Spleen (tissue), 7 donors: ENCODE measurements around the gene TPPP.

Experiments
- POLR2A ChIP-seq, 3 donors: fragments of 450-650 bp; IDR thresholded peaks; one replicate each; pipeline ENCODE4 v1.5.1; 2017; ENCODE audit warnings: antibody characterized with exemption in 3 of 3, mild to moderate bottlenecking in 1 of 3
- TF ChIP-seq, protein P1 (sequence below), 11 experiments: fragments of 200-600 bp in 7 of 11; fragments of 450-650 bp in 4 of 11; sonication (generic) in 4 of 11; IDR thresholded peaks in 8 of 11; conservative IDR thresholded peaks in 3 of 11; 1 replicate in 7 of 11; 2 replicates in 4 of 11; pipeline versions ENCODE4 v1.4.0 to v1.8.0; 2016 to 2021; ENCODE audit warnings: antibody characterized with exemption in 11 of 11, inconsistent platforms in 4 of 11, mild to moderate bottlenecking in 1 of 11
- donor health status: DM: no; HTN: no; CAD: no; lungs with moderate emphysema.
- donor health status: DM: no; HTN: no; CAD: no.
- donor health status: DM: no; HTN: no; CAD: no.

DNA sequence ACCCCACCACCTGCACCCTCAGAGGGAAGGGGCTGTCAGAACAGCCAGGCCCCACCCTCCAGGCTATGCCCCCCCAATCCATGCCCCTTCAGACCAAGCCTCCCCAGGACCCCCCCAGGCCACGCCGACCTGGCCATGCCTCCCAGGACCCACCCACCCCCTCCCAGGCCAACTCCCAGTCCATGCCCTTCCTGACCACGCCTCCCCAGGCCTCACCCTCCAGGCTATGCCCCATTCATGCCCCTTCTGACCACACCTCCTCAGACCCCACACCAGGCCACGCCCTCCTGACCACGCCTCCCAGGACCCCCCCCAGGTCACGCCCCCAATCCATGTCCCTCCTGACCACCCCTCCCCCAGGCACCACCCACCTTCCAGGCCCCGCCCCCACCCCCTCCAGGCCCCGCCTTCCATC, 27.6 kb downstream of the TPPP start:
- no peak for TF ChIP-seq POLR2A (IDR thresholded peaks at IDR 0.05)
- TF ChIP-seq, protein P1, sequence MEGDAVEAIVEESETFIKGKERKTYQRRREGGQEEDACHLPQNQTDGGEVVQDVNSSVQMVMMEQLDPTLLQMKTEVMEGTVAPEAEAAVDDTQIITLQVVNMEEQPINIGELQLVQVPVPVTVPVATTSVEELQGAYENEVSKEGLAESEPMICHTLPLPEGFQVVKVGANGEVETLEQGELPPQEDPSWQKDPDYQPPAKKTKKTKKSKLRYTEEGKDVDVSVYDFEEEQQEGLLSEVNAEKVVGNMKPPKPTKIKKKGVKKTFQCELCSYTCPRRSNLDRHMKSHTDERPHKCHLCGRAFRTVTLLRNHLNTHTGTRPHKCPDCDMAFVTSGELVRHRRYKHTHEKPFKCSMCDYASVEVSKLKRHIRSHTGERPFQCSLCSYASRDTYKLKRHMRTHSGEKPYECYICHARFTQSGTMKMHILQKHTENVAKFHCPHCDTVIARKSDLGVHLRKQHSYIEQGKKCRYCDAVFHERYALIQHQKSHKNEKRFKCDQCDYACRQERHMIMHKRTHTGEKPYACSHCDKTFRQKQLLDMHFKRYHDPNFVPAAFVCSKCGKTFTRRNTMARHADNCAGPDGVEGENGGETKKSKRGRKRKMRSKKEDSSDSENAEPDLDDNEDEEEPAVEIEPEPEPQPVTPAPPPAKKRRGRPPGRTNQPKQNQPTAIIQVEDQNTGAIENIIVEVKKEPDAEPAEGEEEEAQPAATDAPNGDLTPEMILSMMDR (IDR thresholded peaks at IDR 0.05 in 8 of 11, conservative IDR thresholded peaks at IDR 0.05 in 3 of 11): no peak
